Astrocyte (in vitro differentiated cells and primary cell): Measurements from ENCODE around the gene PDE1C. TPM values are rescaled to one million over a fixed set of nuclear protein-coding genes. Genes with fewer than 3 reads are reported as not detected.

ENCODE experiments used
- DNase-seq: peaks from one replicate; pipeline ENCODE4 v3.0.0-alpha.2; 2010; ENCODE audit warnings: low read depth
- FAIRE-seq: peaks from 2 replicates; lab custom pipeline; 2011; peaks lifted over from hg19 to GRCh38; lab: Jason Lieb, UNC
- H2AFZ ChIP-seq: 2 replicates; pipeline ENCODE4 v1.6.0; 2012; ENCODE audit warnings: low read depth, low read length, inconsistent platforms
- H3K27ac ChIP-seq: 2 replicates; pipeline ENCODE4 v1.5.1; 2011; ENCODE audit warnings: low read depth, low read length, inconsistent platforms
- H3K27me3 ChIP-seq: 2 replicates; pipeline ENCODE4 v1.6.0; 2011; ENCODE audit warnings: low read length, inconsistent platforms; ENCODE audit not compliant: insufficient read depth
- H3K36me3 ChIP-seq: 2 replicates; pipeline ENCODE4 v1.5.1; 2011; ENCODE audit warnings: low read length, inconsistent platforms; ENCODE audit not compliant: insufficient read depth
- H3K4me1 ChIP-seq: 2 replicates; pipeline ENCODE4 v1.5.1; 2011; ENCODE audit warnings: low read length, inconsistent platforms; ENCODE audit not compliant: insufficient read depth
- H3K4me2 ChIP-seq: 2 replicates; pipeline ENCODE4 v1.6.0; 2012; ENCODE audit warnings: low read length, inconsistent platforms
- H3K4me3 ChIP-seq: 2 replicates; pipeline ENCODE4 v1.5.1; 2011; ENCODE audit warnings: low read depth, mild to moderate bottlenecking, low read length, inconsistent platforms; ENCODE audit not compliant: insufficient read depth
- H3K79me2 ChIP-seq: 2 replicates; pipeline ENCODE4 v1.6.0; 2012; ENCODE audit warnings: mild to moderate bottlenecking, low read length, inconsistent platforms; ENCODE audit not compliant: insufficient read depth
- H3K9ac ChIP-seq: 2 replicates; pipeline ENCODE4 v1.6.0; 2012; ENCODE audit warnings: mild to moderate bottlenecking, low read length, inconsistent platforms
- H3K9me3 ChIP-seq: 2 replicates; pipeline ENCODE4 v1.5.1; 2012; ENCODE audit warnings: low read depth, mild to moderate bottlenecking, low read length, inconsistent platforms; ENCODE audit not compliant: insufficient read depth
- H4K20me1 ChIP-seq: 2 replicates; pipeline ENCODE4 v1.6.0; 2012; ENCODE audit warnings: low read length, inconsistent platforms; ENCODE audit not compliant: insufficient read depth
- H3K27ac Mint-ChIP-seq: one replicate; pipeline ENCODE4 v1.8.0; 2021; ENCODE audit warnings: mild to moderate bottlenecking, mixed read lengths; ENCODE audit not compliant: unreplicated experiment
- H3K27me3 Mint-ChIP-seq: one replicate; pipeline ENCODE4 v1.8.0; 2021; ENCODE audit warnings: low read depth, mixed read lengths; ENCODE audit not compliant: unreplicated experiment
- H3K36me3 Mint-ChIP-seq: one replicate; pipeline ENCODE4 v1.8.0; 2021; ENCODE audit warnings: low read depth, mixed read lengths; ENCODE audit not compliant: unreplicated experiment
- H3K4me1 Mint-ChIP-seq: one replicate; pipeline ENCODE4 v1.8.0; 2021; ENCODE audit warnings: low read depth, mixed read lengths; ENCODE audit not compliant: unreplicated experiment
- H3K4me3 Mint-ChIP-seq: one replicate; pipeline ENCODE4 v1.8.0; 2021; ENCODE audit warnings: mild to moderate bottlenecking, moderate library complexity, mixed read lengths; ENCODE audit not compliant: unreplicated experiment
- H3K9me3 Mint-ChIP-seq: one replicate; pipeline ENCODE4 v1.8.0; 2021; ENCODE audit warnings: mild to moderate bottlenecking, mixed read lengths; ENCODE audit not compliant: unreplicated experiment
- CTCF ChIP-seq: IDR thresholded peaks from 2 replicates; pipeline ENCODE4 v1.5.1; 2011; ENCODE audit warnings: low read depth, mild to moderate bottlenecking, inconsistent platforms, low read length, moderate library complexity; ENCODE audit not compliant: insufficient read depth
- EZH2 ChIP-seq: IDR thresholded peaks from 2 replicates; pipeline ENCODE4 v1.6.1; 2012; ENCODE audit warnings: mild to moderate bottlenecking, low read length, inconsistent platforms; ENCODE audit not compliant: insufficient read depth
- total RNA-seq: library from RNA; stranded (reverse); gene quantifications from 2 replicates; pipeline ENCODE4 v1.2.1, GENCODE V29; 2021

Gene PDE1C
- total RNA-seq, 1 donor from 2014 or later, result 31.6 TPM

- no peak overlapping the region for H3K4me2 ChIP-seq
- H3K4me1 ChIP-seq, result no peaks in the 10 kb centered on the region
- no peak overlapping the region for H3K9ac ChIP-seq
- no peaks in the 10 kb centered on the region for H3K79me2 ChIP-seq
- no peak overlapping the region for H2AFZ ChIP-seq
- no peaks in the 10 kb centered on the region for H3K4me1 Mint-ChIP-seq
- H3K27me3 ChIP-seq, result no peaks in the 10 kb centered on the region
- no peaks in the 10 kb centered on the region for H3K27me3 Mint-ChIP-seq
- no peak for DNase-seq
- H3K4me3 Mint-ChIP-seq, result no peak overlapping the region
- no peaks in the 10 kb centered on the region for H3K9me3 ChIP-seq
- no peak for TF ChIP-seq CTCF
- TF ChIP-seq EZH2, result no peak
- H4K20me1 ChIP-seq, result no peaks in the 10 kb centered on the region
- no peaks in the 10 kb centered on the region for H3K9me3 Mint-ChIP-seq
- H3K27ac Mint-ChIP-seq, result no peak overlapping the region
- no peak overlapping the region for H3K27ac ChIP-seq
- no peak overlapping the region for H3K4me3 ChIP-seq
- no peaks in the 10 kb centered on the region for H3K36me3 ChIP-seq
- no peaks in the 10 kb centered on the region for H3K36me3 Mint-ChIP-seq
- FAIRE-seq, result no peak
These were observed 214.7 kb downstream of the PDE1C start for GRCh38 chr7:31855530-31855929.

GRCh38 chr7:31853380-31853779 is 216.8 kb downstream of the PDE1C start:
- no peak overlapping the region for H3K9ac ChIP-seq
- no peak overlapping the region for H2AFZ ChIP-seq
- TF ChIP-seq EZH2, result no peak
- no peak for TF ChIP-seq CTCF
- FAIRE-seq (no peak), DNase-seq (no peak)
- Mint-ChIP-seq H3K9me3 (peaks cover 1% of the 10 kb centered on the region), H3K4me3 (no peak overlapping the region), H3K4me1 (no peaks in the 10 kb centered on the region), H3K27me3 (no peaks in the 10 kb centered on the region), H3K27ac (no peak overlapping the region), H3K36me3 (no peaks in the 10 kb centered on the region)
- H3K27ac ChIP-seq, result no peak overlapping the region
- H3K4me1 ChIP-seq, result no peaks in the 10 kb centered on the region
- no peak overlapping the region for H3K4me3 ChIP-seq
- no peaks in the 10 kb centered on the region for H3K27me3 ChIP-seq
- H3K79me2 ChIP-seq, result no peaks in the 10 kb centered on the region
- no peak overlapping the region for H3K4me2 ChIP-seq
- no peaks in the 10 kb centered on the region for H3K9me3 ChIP-seq
- no peaks in the 10 kb centered on the region for H3K36me3 ChIP-seq
- H4K20me1 ChIP-seq, result no peaks in the 10 kb centered on the region

GRCh38 chr7:31852462-31852861 is 217.7 kb downstream of the PDE1C start:
- no peak overlapping the region for H2AFZ ChIP-seq
- no peak overlapping the region for H3K9ac ChIP-seq
- no peaks in the 10 kb centered on the region for H3K36me3 Mint-ChIP-seq
- no peaks in the 10 kb centered on the region for H3K4me1 ChIP-seq
- H3K4me3 ChIP-seq, result no peak overlapping the region
- no peak overlapping the region for H3K27ac Mint-ChIP-seq
- H3K9me3 ChIP-seq, result no peaks in the 10 kb centered on the region
- no peak overlapping the region for H3K4me3 Mint-ChIP-seq
- H3K27ac ChIP-seq, result no peak overlapping the region
- no peaks in the 10 kb centered on the region for H3K27me3 Mint-ChIP-seq
- no peaks in the 10 kb centered on the region for H4K20me1 ChIP-seq
- H3K4me1 Mint-ChIP-seq, result no peaks in the 10 kb centered on the region
- no peaks in the 10 kb centered on the region for H3K79me2 ChIP-seq
- no peaks in the 10 kb centered on the region for H3K27me3 ChIP-seq
- TF ChIP-seq EZH2 (no peak), CTCF (no peak)
- H3K4me2 ChIP-seq, result no peak overlapping the region
- FAIRE-seq (no peak), DNase-seq (no peak)
- H3K9me3 Mint-ChIP-seq, result peaks cover 1% of the 10 kb centered on the region
- no peaks in the 10 kb centered on the region for H3K36me3 ChIP-seq
